GM21619 (cell line): ENCODE data around the gene KDSR.

Experiments used
- ATAC-seq: cut with Tn5 transposase; IDR thresholded peaks from one replicate; pipeline ENCODE4 v1.9.1; 2021; ENCODE audit not compliant: unreplicated experiment

The KDSR gene

GRCh38 chr18:63367053-63367953, at the start of gene KDSR:
Gene KDSR (minus strand): TSS chr18:63367206. CDS start chr18:63367118, 88 bp downstream.
- ATAC-seq = peak; percentile 86

DNA sequence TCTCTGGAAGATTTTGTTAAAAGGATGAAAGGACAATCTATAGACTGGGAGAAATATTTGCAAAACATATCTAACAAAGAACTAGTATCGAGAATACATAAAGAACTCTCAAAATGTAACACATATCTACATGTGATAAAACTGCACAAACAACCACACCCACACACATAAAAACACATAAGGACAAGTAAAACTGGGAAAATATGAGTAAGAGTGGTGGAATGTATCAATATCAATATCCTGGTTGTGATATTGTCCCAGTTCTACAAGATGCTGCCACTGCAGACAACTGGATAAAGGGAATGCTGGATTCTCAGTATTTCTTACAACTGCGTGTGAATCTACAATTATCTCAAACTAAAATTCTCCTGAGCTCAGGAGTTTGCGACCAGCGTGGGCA, 45.9 kb upstream of the KDSR start:
- no peak for ATAC-seq

DNA sequence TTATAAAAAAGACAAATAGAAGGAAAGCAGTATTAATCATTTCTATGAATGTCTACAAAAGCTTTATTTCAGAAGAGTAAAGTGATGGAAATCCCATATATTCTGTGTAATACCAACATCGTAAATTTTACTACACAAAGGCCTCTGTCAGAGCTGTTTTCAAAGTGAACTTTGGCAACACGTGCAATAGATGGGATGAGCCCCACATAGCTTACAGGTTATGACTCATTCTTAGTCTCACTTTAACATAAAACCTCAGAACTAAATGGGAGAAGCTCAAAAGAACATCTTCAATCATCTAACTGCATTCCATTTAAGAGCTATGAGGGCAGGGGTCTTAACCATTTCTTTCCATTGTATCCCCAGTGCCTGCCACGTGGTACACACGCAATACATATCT, 43.8 kb upstream of the KDSR start:
- ATAC-seq = no peak

DNA sequence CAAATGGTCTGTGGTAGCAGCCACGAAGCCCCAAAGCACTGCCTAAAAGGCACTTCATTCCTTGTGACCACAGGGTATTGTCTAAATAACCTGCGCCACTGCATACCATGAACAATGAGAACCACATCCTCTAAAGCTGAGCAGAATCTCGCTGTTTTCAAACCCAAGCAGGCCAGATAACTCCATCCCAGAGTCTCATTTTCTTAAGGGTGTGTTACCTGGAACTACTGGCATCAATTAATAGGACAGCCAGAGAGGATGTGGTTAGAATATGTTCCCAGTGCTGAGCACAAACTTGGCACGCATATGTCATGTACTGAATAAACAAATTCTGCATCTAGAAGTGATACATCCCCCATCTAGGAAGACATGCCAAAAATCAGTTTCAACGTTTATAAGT, 42.3 kb upstream of the KDSR start:
- ATAC-seq = no peak

GRCh38 chr18:63407734-63408133, 40.7 kb upstream of the KDSR start:
- ATAC-seq = no peak

- no peak for ATAC-seq
These were observed 39.0 kb upstream of the KDSR start for GRCh38 chr18:63405986-63406385.

- no peak for ATAC-seq
These were observed 35.5 kb upstream of the KDSR start for GRCh38 chr18:63402246-63403162.

DNA sequence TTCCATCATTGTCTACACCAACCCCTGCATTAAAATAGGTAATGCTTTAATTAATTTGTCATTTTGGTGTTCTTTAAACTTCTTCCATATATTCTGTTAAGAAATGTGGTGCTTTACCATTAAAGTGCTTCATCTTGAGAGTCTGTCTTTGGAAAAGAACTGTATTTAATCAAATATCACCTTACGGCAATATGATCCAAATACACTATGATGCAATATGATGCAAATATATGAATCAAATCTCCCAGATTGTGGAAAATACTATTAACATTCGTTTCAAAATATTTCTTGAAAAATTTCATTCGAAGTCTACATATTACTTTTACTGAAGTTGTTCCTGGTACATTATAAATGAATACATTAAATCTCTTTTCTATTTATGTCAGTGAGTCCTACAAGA, 32.3 kb upstream of the KDSR start:
- ATAC-seq = no peak

- no peak for ATAC-seq
These were observed 30.3 kb upstream of the KDSR start for GRCh38 chr18:63397349-63397748.

GRCh38 chr18:63395503-63395902, 28.5 kb upstream of the KDSR start:
- no peak for ATAC-seq

- no peak for ATAC-seq
These were observed 27.9 kb upstream of the KDSR start for GRCh38 chr18:63394954-63395353.

DNA sequence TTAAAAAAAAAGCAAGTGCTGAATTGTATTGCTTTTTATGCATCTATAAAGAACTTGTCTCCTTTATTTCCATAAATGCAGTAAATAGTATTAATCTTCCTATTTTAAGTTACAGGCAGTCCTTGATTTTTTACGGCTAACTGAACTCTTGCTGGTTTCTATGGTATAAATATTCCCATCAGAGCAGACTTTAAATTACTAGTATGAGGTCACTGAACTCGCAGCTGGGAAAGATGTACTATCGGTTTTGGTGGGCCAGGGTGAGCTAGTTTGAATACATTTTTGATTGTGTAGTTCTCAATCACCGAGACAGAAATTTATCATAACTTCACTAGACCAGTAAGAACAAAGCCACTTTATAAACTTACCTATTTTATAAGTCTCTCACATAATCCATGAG, 20.9 kb upstream of the KDSR start:
- no peak for ATAC-seq

GRCh38 chr18:63382843-63383242, 15.8 kb upstream of the KDSR start:
- ATAC-seq = no peak

- no peak for ATAC-seq
These were observed 12.6 kb upstream of the KDSR start for GRCh38 chr18:63379639-63379962.

- ATAC-seq = peak; percentile 58
These were observed 12.1 kb upstream of the KDSR start for GRCh38 chr18:63378919-63379638.

GRCh38 chr18:63377275-63377980, 10.4 kb upstream of the KDSR start:
- no peak for ATAC-seq

GRCh38 chr18:63376538-63376937, 9.5 kb upstream of the KDSR start:
- no peak for ATAC-seq

- ATAC-seq = no peak
These were observed 7.5 kb upstream of the KDSR start for GRCh38 chr18:63374540-63374939.

DNA sequence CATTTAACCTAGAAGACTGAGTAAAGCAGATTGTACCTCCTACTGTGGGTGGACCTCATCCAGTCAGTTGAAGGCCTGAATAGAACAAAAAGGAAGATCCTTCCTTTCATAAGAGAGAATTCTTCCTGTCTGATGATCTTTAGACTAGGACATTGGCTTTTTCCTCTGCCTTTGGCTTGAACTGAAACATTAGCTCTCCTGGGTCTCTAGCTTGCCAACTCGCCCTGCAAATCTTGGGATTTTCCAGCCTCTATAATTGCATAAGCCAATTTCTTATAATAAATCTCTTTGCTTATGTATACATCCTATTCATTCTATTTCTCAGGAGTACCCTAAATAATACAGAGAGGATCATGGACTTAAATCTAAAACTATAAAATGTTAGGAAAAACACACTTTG, 6.2 kb upstream of the KDSR start:
- ATAC-seq = no peak

GRCh38 chr18:63368611-63369010, 1.6 kb upstream of the KDSR start:
- ATAC-seq = no peak
